Occipital lobe (tissue), 2 donors: ENCODE measurements around the gene HYOU1. TPM values are rescaled to one million over a fixed set of nuclear protein-coding genes. Genes with fewer than 3 reads are reported as not detected.
A peak's percentile ranks its signal among the peaks of the same experiment; 100 is the strongest.
"Not testable (repeated sequence)": the region's sequence is repeated elsewhere in the genome, so short reads cannot be mapped to it uniquely, and the experiment has no call there.

Experiments
- DNase-seq: peaks from one replicate; lab custom pipeline; 2025; lab: John Stamatoyannopoulos, UW
- total RNA-seq: library from RNA; depleted of rRNA; stranded (reverse); fragments of >200 nt; gene quantifications from one replicate; pipeline ENCODE4 v1.2.3, GENCODE V29; 2014

The HYOU1 gene, protein sequence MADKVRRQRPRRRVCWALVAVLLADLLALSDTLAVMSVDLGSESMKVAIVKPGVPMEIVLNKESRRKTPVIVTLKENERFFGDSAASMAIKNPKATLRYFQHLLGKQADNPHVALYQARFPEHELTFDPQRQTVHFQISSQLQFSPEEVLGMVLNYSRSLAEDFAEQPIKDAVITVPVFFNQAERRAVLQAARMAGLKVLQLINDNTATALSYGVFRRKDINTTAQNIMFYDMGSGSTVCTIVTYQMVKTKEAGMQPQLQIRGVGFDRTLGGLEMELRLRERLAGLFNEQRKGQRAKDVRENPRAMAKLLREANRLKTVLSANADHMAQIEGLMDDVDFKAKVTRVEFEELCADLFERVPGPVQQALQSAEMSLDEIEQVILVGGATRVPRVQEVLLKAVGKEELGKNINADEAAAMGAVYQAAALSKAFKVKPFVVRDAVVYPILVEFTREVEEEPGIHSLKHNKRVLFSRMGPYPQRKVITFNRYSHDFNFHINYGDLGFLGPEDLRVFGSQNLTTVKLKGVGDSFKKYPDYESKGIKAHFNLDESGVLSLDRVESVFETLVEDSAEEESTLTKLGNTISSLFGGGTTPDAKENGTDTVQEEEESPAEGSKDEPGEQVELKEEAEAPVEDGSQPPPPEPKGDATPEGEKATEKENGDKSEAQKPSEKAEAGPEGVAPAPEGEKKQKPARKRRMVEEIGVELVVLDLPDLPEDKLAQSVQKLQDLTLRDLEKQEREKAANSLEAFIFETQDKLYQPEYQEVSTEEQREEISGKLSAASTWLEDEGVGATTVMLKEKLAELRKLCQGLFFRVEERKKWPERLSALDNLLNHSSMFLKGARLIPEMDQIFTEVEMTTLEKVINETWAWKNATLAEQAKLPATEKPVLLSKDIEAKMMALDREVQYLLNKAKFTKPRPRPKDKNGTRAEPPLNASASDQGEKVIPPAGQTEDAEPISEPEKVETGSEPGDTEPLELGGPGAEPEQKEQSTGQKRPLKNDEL
- 37.0 TPM for total RNA-seq

DNA sequence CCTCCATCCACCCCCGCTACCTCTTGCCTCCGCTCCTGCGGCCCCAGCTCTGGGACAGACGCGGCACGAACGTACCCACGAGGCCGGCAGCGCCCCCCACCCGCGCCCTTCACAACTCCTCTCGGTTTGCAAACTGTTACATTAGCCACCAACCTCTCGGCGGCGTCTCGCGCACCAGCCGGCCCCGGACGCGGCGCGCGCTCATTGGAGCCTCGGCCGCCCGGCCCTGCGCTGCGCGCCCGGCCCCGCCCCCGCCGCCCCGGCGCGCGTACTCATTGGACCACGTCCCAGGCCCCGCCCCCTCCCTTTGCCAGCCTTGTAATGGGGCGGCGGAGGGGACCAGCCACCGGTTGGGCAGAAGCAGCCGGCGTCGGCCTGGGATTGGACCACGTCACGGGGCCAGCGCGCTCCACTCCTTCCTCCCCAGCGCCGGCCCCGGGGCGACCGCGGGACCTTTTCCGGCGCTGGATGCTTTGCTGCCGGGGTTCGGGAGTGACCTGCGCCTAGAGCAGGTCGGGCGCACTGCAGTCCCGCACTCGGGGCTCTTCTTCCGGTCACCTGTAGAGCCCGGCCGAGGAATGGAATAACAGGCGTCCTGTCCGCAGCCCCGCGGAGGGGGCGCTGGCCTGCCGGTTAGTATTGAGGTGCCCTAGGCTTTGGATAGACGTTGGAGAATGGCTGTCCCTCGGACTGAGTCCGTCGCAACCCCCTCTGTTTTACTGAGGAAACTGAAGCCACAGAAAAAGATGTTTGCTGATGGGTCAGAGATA is at the start of gene HYOU1:
HYOU1 (minus strand) TSS at position 206 of the 770 bp plus-strand sequence. CDS start 1,045 bp downstream, outside the sequence.
- peak; percentile 95 for DNase-seq

- DNase-seq = no peak
Measured at GRCh38 chr11:119103793-119104192, 46.8 kb upstream of the HYOU1 start.

DNA sequence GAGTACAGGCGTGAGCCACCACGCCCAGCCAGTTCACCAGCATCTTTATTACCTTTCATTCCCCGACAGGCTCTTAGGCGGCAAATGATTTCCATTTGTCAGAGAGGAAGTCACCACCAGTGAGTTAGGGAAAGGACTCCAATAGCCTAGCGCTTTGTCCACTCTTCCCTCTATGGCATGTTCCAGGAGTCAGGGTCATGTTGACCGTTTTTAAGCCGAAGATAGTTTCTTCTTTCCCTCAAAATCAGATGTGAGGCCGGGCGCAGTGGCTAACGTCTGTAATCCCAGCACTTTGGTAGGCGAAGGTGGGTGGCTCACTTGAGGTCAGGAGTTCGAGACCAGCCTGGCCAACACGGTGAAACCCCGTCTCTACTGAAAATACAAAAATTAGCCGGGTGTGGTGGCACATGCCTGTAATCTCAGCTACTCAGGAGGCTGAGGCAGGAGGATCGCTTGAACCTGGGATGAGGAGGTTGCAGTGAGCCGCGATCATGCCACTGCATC is 46.2 kb upstream of the HYOU1 start:
- not testable (repeated sequence) for DNase-seq

- DNase-seq = peak; percentile 92
Measured at GRCh38 chr11:119101759-119102423, 44.9 kb upstream of the HYOU1 start, which contains the start of gene DPAGT1. Gene DPAGT1 (minus strand): TSS chr11:119101853. CDS start chr11:119101655, 198 bp downstream.

DNA sequence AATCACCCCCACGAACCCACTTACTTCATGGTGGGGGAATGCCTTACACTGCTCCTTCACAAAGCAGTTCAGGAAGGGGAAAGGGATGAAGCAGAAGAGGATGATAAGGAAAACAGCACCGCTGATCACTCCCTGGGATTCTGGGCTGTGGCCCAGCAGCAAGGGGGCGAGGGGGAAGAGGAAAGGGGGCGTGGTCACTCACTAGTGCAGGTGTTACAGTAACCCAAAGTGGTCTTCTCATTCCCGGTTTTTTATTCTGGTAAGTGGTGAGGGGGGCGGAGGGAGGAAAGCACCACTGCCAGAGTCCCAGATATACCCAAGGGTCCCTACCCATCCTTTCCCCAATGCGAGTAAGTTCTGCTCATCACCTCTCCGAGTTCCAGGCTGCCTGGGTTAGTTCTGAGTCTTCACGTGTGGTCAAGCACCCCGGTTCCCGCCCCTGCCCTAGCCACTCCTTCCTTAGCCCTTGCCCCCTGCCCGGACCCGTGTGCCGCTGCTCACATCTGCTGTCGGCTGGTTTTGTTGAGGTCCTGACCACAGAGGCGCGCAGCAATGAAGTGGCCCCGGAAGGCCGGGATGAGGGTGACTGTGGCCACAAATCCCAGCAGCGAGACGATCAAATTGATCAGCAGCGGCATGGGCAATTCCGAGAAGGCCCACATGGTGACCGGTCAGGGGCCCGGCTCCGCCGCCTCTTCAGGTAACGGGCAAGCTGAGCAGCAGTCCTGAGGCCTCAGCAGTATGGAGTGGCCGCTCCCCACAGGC is 44.2 kb upstream of the HYOU1 start:
- no peak for DNase-seq

- DNase-seq = no peak
Measured at GRCh38 chr11:119100246-119100970, 43.4 kb upstream of the HYOU1 start.

DNA sequence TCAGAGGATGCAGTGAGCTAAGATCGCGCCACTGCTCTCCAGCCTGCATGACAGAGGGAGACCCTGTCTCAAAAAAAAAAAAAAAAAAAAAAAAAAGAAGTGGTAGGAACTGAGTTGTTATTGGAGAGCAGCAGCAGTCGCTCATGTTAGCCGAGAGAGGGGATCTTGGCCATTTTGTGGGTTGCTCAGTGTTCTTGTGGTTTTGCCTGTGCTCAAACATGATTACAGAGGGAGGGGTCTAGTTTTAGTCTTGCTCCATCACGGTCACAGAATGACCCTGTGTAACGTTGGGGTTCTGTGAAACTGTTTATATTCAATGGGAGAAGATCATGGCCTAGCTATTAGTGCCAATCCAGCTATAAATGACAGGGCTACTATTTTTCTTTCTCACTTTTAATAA is 42.7 kb upstream of the HYOU1 start:
- no peak for DNase-seq

- peak; percentile 100 for DNase-seq
Measured at GRCh38 chr11:119095066-119095880, 38.3 kb upstream of the HYOU1 start.

DNA sequence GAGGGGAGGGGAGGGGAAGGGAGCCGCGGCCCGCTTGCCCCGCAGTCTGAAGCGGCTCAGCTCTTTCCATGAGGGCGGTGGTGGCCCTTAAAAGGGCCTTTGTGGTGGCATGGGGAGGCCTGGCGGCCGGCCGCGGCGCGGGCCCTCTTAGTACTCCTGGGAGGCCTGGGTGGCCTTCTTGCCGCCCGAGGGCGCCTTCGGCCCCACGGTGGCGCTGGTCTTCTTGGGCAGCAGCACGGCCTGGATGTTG is 37.7 kb upstream of the HYOU1 start:
- DNase-seq = peak; percentile 66

- DNase-seq = no peak
Measured at GRCh38 chr11:119093942-119094815, 37.2 kb upstream of the HYOU1 start.

DNA sequence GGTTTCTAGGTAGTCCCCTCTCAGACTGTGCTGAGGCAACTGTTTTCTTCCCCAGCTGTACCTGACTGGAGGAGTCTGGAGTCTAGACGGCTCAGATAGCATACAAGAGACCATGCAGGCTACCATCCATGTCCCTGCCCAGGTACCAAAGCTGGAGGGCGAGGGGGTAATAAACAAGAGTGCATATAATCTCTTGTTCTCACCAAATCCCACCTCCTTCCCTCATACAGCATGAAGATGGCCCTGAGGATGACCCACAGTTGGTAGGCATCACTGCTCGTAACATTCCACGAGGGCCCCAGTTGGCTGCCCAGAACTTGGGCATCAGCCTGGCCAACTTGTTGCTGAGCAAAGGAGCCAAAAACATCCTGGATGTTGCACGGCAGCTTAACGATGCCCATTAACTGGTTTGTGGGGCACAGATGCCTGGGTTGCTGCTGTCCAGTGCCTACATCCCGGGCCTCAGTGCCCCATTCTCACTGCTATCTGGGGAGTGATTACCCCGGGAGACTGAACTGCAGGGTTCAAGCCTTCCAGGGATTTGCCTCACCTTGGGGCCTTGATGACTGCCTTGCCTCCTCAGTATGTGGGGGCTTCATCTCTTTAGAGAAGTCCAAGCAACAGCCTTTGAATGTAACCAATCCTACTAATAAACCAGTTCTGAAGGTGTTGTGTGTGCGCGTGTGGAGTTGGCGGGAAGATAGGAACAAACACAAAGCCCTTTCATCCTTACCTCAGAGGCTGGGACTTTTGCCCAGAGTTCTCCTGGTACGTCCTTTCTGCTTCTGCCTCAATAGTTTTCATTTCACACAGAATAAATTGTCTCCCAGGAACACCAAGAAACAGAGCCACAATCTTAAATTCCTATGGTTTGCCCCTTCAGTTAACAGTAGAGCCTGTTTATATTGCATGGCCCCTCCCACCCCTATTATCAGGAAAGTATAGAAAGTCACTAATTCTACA is 36.2 kb upstream of the HYOU1 start:
- no peak for DNase-seq

GRCh38 chr11:119091966-119092879 is 35.2 kb upstream of the HYOU1 start:
- no peak for DNase-seq

GRCh38 chr11:119091178-119091577 is 34.2 kb upstream of the HYOU1 start:
- no peak for DNase-seq

DNA sequence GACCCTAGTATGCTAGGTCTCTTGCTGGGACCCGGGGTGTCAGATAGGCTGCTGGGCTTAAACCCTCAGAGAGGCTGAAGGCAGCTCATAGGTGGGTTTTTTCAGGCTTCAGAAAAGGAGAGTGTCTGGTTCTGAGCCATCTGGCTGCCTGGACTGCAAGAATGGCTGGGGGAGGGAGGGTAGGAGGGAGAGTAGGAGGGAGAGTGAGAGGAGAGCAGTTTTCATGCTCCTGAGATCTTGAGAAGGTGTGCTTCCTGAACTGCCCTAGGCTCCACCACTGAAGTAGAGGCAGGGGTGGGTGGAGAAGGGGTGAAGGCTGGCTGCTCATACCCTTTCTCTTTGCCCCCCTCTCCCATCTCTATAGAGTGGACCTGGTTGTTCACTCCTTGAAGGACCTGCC is 32.3 kb upstream of the HYOU1 start:
- no peak for DNase-seq

GRCh38 chr11:119088406-119088805 is 31.4 kb upstream of the HYOU1 start:
- DNase-seq = no peak
